HUES64 (cell line): ENCODE results near the gene TOX2.

ENCODE experiments used
- H3K27ac ChIP-seq: 2 replicates; pipeline ENCODE4 v1.7.0; 2013; ENCODE audit warnings: low read depth, low read length, inconsistent platforms
- H3K27me3 ChIP-seq: 2 replicates; pipeline ENCODE4 v1.6.1; 2013; ENCODE audit warnings: mild to moderate bottlenecking, low read length; ENCODE audit not compliant: insufficient read depth
- H3K36me3 ChIP-seq: 2 replicates; pipeline ENCODE4 v1.6.1; 2013; ENCODE audit warnings: mild to moderate bottlenecking, low read length; ENCODE audit not compliant: insufficient read depth
- H3K4me1 ChIP-seq: 2 replicates; pipeline ENCODE4 v1.6.1; 2013; ENCODE audit warnings: mild to moderate bottlenecking, low read length, moderate library complexity; ENCODE audit not compliant: insufficient read depth
- H3K4me3 ChIP-seq: 2 replicates; pipeline ENCODE4 v1.5.1; 2013; ENCODE audit warnings: mild to moderate bottlenecking, low read length, moderate library complexity
- H3K9ac ChIP-seq: 2 replicates; pipeline ENCODE4 v1.6.1; 2013; ENCODE audit warnings: mild to moderate bottlenecking, low read depth, low read length
- H3K9me3 ChIP-seq: 2 replicates; pipeline ENCODE4 v1.6.1; 2013; ENCODE audit warnings: low read depth, low read length; ENCODE audit not compliant: insufficient read depth
- WGBS: fragments of 150-250, 120-280 bp; methylation state at CpG from one replicate; pipeline ENCODE4 v1.1.7; 2013; ENCODE audit warnings: missing lambda C conversion rate; 5-methylcytosine and 5-hydroxymethylcytosine counted together

The TOX2 gene

GRCh38 chr20:44106615-44107014 lies 192.0 kb downstream of the TOX2 start:
- no peaks in the 10 kb centered on the region for H3K36me3 ChIP-seq
- no peaks in the 10 kb centered on the region for H3K27me3 ChIP-seq
- H3K9ac ChIP-seq, result no peak overlapping the region
- H3K9me3 ChIP-seq, result peaks cover 20% of the 10 kb centered on the region
- H3K4me3 ChIP-seq, result no peak overlapping the region
- no peaks in the 10 kb centered on the region for H3K4me1 ChIP-seq
- no peak overlapping the region for H3K27ac ChIP-seq
- 94% methylated on average over 4 of the region's 5 CpGs for WGBS

- no peaks in the 10 kb centered on the region for H3K36me3 ChIP-seq
- H3K9ac ChIP-seq, result no peak overlapping the region
- H3K9me3 ChIP-seq, result peaks cover 17% of the 10 kb centered on the region
- H3K27ac ChIP-seq, result no peak overlapping the region
- H3K27me3 ChIP-seq, result no peaks in the 10 kb centered on the region
- 80% methylated on average over 5 of the region's 5 CpGs for whole genome bisulfite sequencing
- H3K4me3 ChIP-seq, result no peak overlapping the region
- no peaks in the 10 kb centered on the region for H3K4me1 ChIP-seq
Observed at GRCh38 chr20:44109951-44110361, 195.3 kb downstream of the TOX2 start.

GRCh38 chr20:44110816-44111568 lies 196.3 kb downstream of the TOX2 start:
- Histone ChIP-seq H3K9me3 (peaks cover 17% of the 10 kb centered on the region), H3K27ac (no peak overlapping the region), H3K36me3 (no peaks in the 10 kb centered on the region), H3K4me1 (no peaks in the 10 kb centered on the region), H3K4me3 (no peak overlapping the region), H3K27me3 (no peaks in the 10 kb centered on the region), H3K9ac (no peak overlapping the region)
- 92% methylated on average over 9 of the region's 9 CpGs for WGBS

- no peaks in the 10 kb centered on the region for H3K27me3 ChIP-seq
- WGBS, result 82% methylated on average over 6 of the region's 6 CpGs
- no peak overlapping the region for H3K9ac ChIP-seq
- H3K36me3 ChIP-seq, result no peaks in the 10 kb centered on the region
- H3K4me3 ChIP-seq, result no peak overlapping the region
- H3K9me3 ChIP-seq, result peaks cover 17% of the 10 kb centered on the region
- H3K27ac ChIP-seq, result no peak overlapping the region
- H3K4me1 ChIP-seq, result no peaks in the 10 kb centered on the region
Observed at GRCh38 chr20:44111712-44112335, 197.2 kb downstream of the TOX2 start.

- H3K9me3 ChIP-seq, result peaks cover 17% of the 10 kb centered on the region
Observed at GRCh38 chr20:44112456-44112855, 197.8 kb downstream of the TOX2 start.

GRCh38 chr20:44112889-44113617 lies 198.4 kb downstream of the TOX2 start:
- Histone ChIP-seq H3K27ac (no peak overlapping the region), H3K27me3 (no peaks in the 10 kb centered on the region), H3K4me3 (no peak overlapping the region), H3K4me1 (no peaks in the 10 kb centered on the region), H3K36me3 (no peaks in the 10 kb centered on the region), H3K9ac (no peak overlapping the region), H3K9me3 (peaks cover 11% of the 10 kb centered on the region)
- 87% methylated on average over 7 of the region's 7 CpGs for WGBS

More at GRCh38 chr20:44112456-44112855, 197.8 kb downstream of the TOX2 start:
- WGBS, result 95% methylated on average over 6 of the region's 6 CpGs
- H3K36me3 ChIP-seq, result no peaks in the 10 kb centered on the region
- no peak overlapping the region for H3K4me3 ChIP-seq
- H3K27ac ChIP-seq, result no peak overlapping the region
- no peaks in the 10 kb centered on the region for H3K27me3 ChIP-seq
- H3K4me1 ChIP-seq, result no peaks in the 10 kb centered on the region
- H3K9ac ChIP-seq, result no peak overlapping the region

- peaks cover 4% of the 10 kb centered on the region; the same call in 1 of the 2 replicates for H3K9me3 ChIP-seq
- H3K4me1 ChIP-seq, result no peaks in the 10 kb centered on the region
- H3K36me3 ChIP-seq, result no peaks in the 10 kb centered on the region
- H3K27ac ChIP-seq, result no peak overlapping the region
- no peak overlapping the region for H3K4me3 ChIP-seq
- 85% methylated on average over 7 of the region's 8 CpGs for WGBS
- H3K9ac ChIP-seq, result no peak overlapping the region
- no peaks in the 10 kb centered on the region for H3K27me3 ChIP-seq
Observed at GRCh38 chr20:44113618-44114376, 199.1 kb downstream of the TOX2 start.

GRCh38 chr20:44115181-44115580 lies 200.5 kb downstream of the TOX2 start:
- WGBS, result 94% methylated on average over 7 of the region's 7 CpGs
- Histone ChIP-seq H3K4me1 (no peaks in the 10 kb centered on the region), H3K27me3 (no peaks in the 10 kb centered on the region), H3K36me3 (no peaks in the 10 kb centered on the region), H3K27ac (no peak overlapping the region), H3K4me3 (no peak overlapping the region), H3K9ac (no peak overlapping the region), H3K9me3 (no peaks in the 10 kb centered on the region)

GRCh38 chr20:44115762-44116644 lies 201.4 kb downstream of the TOX2 start:
- 96% methylated on average over 76 of the region's 76 CpGs for WGBS
- no peak overlapping the region for H3K9ac ChIP-seq
- no peaks in the 10 kb centered on the region for H3K9me3 ChIP-seq
- no peak overlapping the region for H3K27ac ChIP-seq
- no peaks in the 10 kb centered on the region for H3K27me3 ChIP-seq
- H3K36me3 ChIP-seq, result no peaks in the 10 kb centered on the region
- no peak overlapping the region for H3K4me3 ChIP-seq
- H3K4me1 ChIP-seq, result no peaks in the 10 kb centered on the region
